Left renal cortex interstitium (tissue), 4 donors: ENCODE data around the gene PPP1CB. TPM values are rescaled to one million over a fixed set of nuclear protein-coding genes. Genes with fewer than 3 reads are reported as not detected.

ENCODE experiments used
- DNase-seq, 4 donors: peaks; one replicate each; pipeline ENCODE4 v3.0.0-alpha.2; 2013; ENCODE audit warnings: low read depth in 4 of 4, low spot score in 2 of 4, missing footprints in 1 of 4
- polyA plus RNA-seq, 4 donors: library from polyadenylated mRNA; unstranded; fragments of 120-200 nt; gene quantifications; one replicate each; pipeline ENCODE4 v1.2.1, GENCODE V29; 2013; ENCODE audit not compliant: insufficient read length in 4 of 4

Gene PPP1CB
- polyA plus RNA-seq, 4 donors: 160 to 205 (median 179) TPM

GRCh38 chr2:28842042-28842441, 90.4 kb downstream of the PPP1CB start:
- DNase-seq: no peak

Other genes starting within 250 kb of the PPP1CB start
- 1 to 10 TPM in 3 of 4 donors, under 1 TPM in 1; 0.56 to 5.0 (median 2.3) TPM for gene SPDYA, start 59.0 kb downstream of the PPP1CB start, polyA plus RNA-seq
- gene TRMT61B, start 118.5 kb downstream of the PPP1CB start, polyA plus RNA-seq: 10 to 100 TPM; 23.0 to 33.1 (median 27.7) TPM
- 10 to 100 TPM; 44.0 to 59.2 (median 46.9) TPM for gene WDR43, start 142.8 kb downstream of the PPP1CB start, polyA plus RNA-seq
- 1 to 10 TPM in 2 of 4 donors, under 1 TPM in 2; 0.62 to 2.0 (median 1.2) TPM for gene TOGARAM2, start 229.5 kb downstream of the PPP1CB start, polyA plus RNA-seq